Smooth muscle cell (in vitro differentiated cells): ENCODE results near the gene SLC25A13. TPM values are rescaled to one million over a fixed set of nuclear protein-coding genes. Genes with fewer than 3 reads are reported as not detected.

ENCODE experiments used
- DNase-seq: peaks from one replicate; lab custom pipeline; 2025; ENCODE audit not compliant: unreplicated experiment; lab: John Stamatoyannopoulos, UW
- H2AFZ ChIP-seq: fragments of 200-600 bp; sonication (generic); 2 replicates; pipeline ENCODE4 v1.6.0; 2016; ENCODE audit warnings: antibody characterized with exemption, low read depth, mild to moderate bottlenecking
- H3F3A ChIP-seq: fragments of 200-600 bp; sonication (generic); 2 replicates; pipeline ENCODE4 v1.6.0; 2017; ENCODE audit warnings: antibody characterized with exemption, low read depth
- H3K27ac ChIP-seq: fragments of 200-600 bp; sonication (generic); 2 replicates; pipeline ENCODE4 v1.5.1; 2016; ENCODE audit warnings: low read depth, mild to moderate bottlenecking
- H3K27me3 ChIP-seq: fragments of 200-600 bp; sonication (generic); 2 replicates; pipeline ENCODE4 v1.6.1; 2016; ENCODE audit warnings: low read depth, mild to moderate bottlenecking
- H3K36me3 ChIP-seq: fragments of 200-600 bp; sonication (generic); 2 replicates; pipeline ENCODE4 v1.5.1; 2016; ENCODE audit warnings: low read depth
- H3K4me1 ChIP-seq: fragments of 200-600 bp; sonication (generic); 2 replicates; pipeline ENCODE4 v1.5.1; 2016; ENCODE audit warnings: low read depth
- H3K4me2 ChIP-seq: fragments of 200-600 bp; sonication (generic); 2 replicates; pipeline ENCODE4 v1.6.0; 2016; ENCODE audit warnings: mild to moderate bottlenecking
- H3K4me3 ChIP-seq: fragments of 200-600 bp; sonication (generic); 2 replicates; pipeline ENCODE4 v1.5.1; 2016; ENCODE audit warnings: mild to moderate bottlenecking
- H3K79me2 ChIP-seq: fragments of 200-600 bp; sonication (generic); 2 replicates; pipeline ENCODE4 v1.6.0; 2016; ENCODE audit warnings: low read depth, mild to moderate bottlenecking
- H3K9ac ChIP-seq: fragments of 200-600 bp; sonication (generic); 2 replicates; pipeline ENCODE4 v1.6.0; 2016; ENCODE audit warnings: low read depth
- H3K9me3 ChIP-seq: fragments of 200-600 bp; sonication (generic); replicated peaks from 2 replicates; pipeline ENCODE4 v1.5.1; 2016; ENCODE audit warnings: low read depth
- H4K20me1 ChIP-seq: fragments of 200-600 bp; sonication (generic); 2 replicates; pipeline ENCODE4 v1.6.0; 2016; ENCODE audit warnings: low read depth
- WGBS: methylation state at CpG from one replicate; pipeline ENCODE4 v1.1.7; 2016; ENCODE audit warnings: low lambda C conversion rate; 5-methylcytosine and 5-hydroxymethylcytosine counted together
- polyA plus RNA-seq: library from polyadenylated mRNA; unstranded; fragments of >200 nt; fragmentation: Nextera tagmentation; extraction: Ambion mirVana; gene quantifications from 2 replicates; pipeline ENCODE4 v1.2.1, GENCODE V29; 2016
- total RNA-seq: library from RNA; depleted of rRNA; stranded (reverse); fragments of >200 nt; gene quantifications from 2 replicates; pipeline ENCODE4 v1.2.3, GENCODE V29; 2014
- TF ChIP-seq, protein P1 (sequence below): fragments of 200-600 bp; sonication (generic); IDR thresholded peaks from 2 replicates; pipeline ENCODE4 v1.5.1; 2017; ENCODE audit warnings: borderline replicate concordance, mild to moderate bottlenecking, antibody characterized with exemption; ENCODE audit not compliant: insufficient read depth, poor library complexity, severe bottlenecking

SLC25A13 gene
- total and polyA plus RNA-seq, 2 experiments from 2014 or later, result 28.0 to 48.2 TPM

DNA sequence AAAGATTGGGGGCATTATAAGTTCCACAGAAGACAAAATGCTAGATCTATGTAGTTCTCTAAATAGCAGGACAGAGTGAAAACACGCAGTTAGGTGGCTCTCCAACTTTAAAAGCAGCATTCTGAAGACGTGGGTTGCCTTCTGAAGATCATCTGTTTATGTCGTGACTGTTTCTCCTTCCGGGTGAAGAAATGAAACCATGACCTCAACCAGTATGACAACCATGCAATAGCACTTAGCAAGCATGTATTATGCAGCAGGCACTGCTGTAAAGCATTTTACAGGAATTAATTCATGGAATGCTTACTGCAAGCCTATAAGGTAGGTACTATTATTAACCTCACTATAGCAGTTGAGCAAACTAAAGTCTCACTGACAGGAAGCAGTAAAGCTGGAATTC is 125.2 kb downstream of the SLC25A13 start:
- Histone ChIP-seq H3K4me1 (peaks cover 6% of the 10 kb centered on the region), H3K79me2 (no peaks in the 10 kb centered on the region), H3K4me3 (no peak overlapping the region), H3K27ac (no peak overlapping the region), H2AFZ (no peak overlapping the region), H3F3A (peaks cover 5% of the 10 kb centered on the region), H3K4me2 (no peak overlapping the region), H3K27me3 (no peaks in the 10 kb centered on the region), H4K20me1 (no peaks in the 10 kb centered on the region), H3K36me3 (no peaks in the 10 kb centered on the region), H3K9ac (no peak overlapping the region), H3K9me3 (no peaks in the 10 kb centered on the region)
- WGBS, result 80% methylated on average over 4 of the region's 4 CpGs
- TF ChIP-seq, protein P1, sequence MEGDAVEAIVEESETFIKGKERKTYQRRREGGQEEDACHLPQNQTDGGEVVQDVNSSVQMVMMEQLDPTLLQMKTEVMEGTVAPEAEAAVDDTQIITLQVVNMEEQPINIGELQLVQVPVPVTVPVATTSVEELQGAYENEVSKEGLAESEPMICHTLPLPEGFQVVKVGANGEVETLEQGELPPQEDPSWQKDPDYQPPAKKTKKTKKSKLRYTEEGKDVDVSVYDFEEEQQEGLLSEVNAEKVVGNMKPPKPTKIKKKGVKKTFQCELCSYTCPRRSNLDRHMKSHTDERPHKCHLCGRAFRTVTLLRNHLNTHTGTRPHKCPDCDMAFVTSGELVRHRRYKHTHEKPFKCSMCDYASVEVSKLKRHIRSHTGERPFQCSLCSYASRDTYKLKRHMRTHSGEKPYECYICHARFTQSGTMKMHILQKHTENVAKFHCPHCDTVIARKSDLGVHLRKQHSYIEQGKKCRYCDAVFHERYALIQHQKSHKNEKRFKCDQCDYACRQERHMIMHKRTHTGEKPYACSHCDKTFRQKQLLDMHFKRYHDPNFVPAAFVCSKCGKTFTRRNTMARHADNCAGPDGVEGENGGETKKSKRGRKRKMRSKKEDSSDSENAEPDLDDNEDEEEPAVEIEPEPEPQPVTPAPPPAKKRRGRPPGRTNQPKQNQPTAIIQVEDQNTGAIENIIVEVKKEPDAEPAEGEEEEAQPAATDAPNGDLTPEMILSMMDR, result no peak
- DNase-seq, result no peak

DNA sequence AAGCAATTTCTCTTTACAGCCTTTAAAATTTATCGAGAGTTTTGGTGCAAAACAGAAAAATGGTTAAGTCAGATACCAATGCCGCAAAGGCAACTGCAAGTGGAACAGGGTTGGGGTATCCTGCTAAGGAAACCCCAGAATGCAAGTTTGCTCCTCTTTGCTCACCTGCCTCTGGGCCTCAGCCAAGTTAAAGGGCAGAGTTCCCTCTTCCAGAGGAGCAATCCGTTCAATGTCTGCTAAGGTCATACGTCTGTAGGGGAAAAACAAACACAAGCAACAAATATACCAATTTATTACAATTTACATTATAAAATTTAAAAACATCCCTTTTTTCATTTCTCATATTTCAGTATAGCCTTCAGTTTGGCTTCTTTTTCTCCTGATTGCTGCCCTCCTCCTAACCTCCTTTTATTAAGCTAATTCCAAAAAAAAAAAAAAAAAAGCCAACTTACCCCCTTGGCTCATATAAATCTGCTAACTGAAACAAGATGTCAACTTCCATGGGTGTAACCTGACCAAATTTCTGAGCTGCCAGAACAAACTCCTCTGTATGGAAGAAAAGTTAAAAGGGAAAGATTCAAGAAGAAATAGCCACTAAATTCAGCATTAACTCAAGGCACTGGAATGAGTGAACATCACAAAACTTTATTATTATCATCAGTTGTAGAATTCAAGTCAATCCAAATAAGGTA is 132.6 kb downstream of the SLC25A13 start:
- Histone ChIP-seq H3K27me3 (no peaks in the 10 kb centered on the region), H2AFZ (no peak overlapping the region), H3K4me3 (no peak overlapping the region), H3K27ac (peak overlapping the region; percentile 51), H3K36me3 (no peaks in the 10 kb centered on the region), H3K4me1 (peaks cover 9% of the 10 kb centered on the region), H3F3A (peaks cover 13% of the 10 kb centered on the region), H3K79me2 (no peaks in the 10 kb centered on the region), H3K9ac (no peak overlapping the region), H3K9me3 (no peaks in the 10 kb centered on the region), H4K20me1 (no peaks in the 10 kb centered on the region), H3K4me2 (peak overlapping the region; percentile 82)
- DNase-seq, result no peak
- TF ChIP-seq, protein P1, result no peak
- WGBS, result 55% methylated on average over 4 of the region's 4 CpGs

DNA sequence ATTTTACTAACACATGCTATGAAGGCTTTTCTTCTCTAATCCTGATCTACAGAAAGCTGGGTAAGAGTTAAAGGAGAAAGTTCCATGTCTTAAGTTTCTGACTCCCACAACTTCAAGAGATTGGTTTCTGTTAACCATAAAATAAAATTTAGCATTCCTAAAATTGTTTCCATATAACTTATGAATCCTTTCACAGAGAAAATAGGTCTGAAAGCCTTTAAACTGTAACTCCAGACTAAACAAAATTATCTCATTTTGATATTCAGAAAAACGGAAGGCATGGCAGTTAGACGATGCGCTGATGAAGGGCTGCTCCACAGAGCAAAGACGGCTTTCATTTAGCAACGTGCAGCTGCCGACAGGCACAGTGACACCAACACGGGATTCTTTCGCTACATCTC is 133.3 kb downstream of the SLC25A13 start:
- WGBS, result 8% methylated on average over 8 of the region's 8 CpGs
- no peak overlapping the region for H3K9ac ChIP-seq
- TF ChIP-seq, protein P1, result no peak
- H3K4me3 ChIP-seq, result peak overlapping the region; percentile 21
- H3K4me1 ChIP-seq, result peaks cover 9% of the 10 kb centered on the region
- H3K79me2 ChIP-seq, result no peaks in the 10 kb centered on the region
- H2AFZ ChIP-seq, result no peak overlapping the region
- H3F3A ChIP-seq, result peaks cover 13% of the 10 kb centered on the region
- no peaks in the 10 kb centered on the region for H3K27me3 ChIP-seq
- no peaks in the 10 kb centered on the region for H3K9me3 ChIP-seq
- peak overlapping the region; percentile 51 for H3K27ac ChIP-seq
- DNase-seq, result no peak
- H3K36me3 ChIP-seq, result no peaks in the 10 kb centered on the region
- H3K4me2 ChIP-seq, result peak overlapping the region; percentile 82
- no peaks in the 10 kb centered on the region for H4K20me1 ChIP-seq

DNA sequence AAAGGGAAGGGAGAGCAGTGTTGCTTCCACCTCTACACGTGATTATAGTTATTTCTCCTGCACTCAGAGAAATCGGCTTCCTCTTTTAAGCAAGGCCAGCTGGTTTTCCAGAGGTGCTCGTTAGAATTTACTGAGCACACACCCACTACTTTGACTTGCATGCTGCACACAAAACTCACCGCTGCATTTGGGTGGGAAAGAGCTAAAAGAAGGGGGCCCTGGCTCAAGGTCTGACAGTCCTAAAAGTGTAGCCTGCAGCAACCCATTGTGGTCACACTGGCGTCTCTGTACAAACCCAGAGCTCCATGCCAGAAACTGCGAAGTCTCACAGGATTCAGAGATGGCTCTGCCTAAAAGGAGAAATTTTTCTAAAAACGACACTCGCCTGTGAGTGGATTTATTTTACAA is 133.7 kb downstream of the SLC25A13 start:
- no peak for DNase-seq
- Histone ChIP-seq H4K20me1 (no peaks in the 10 kb centered on the region), H3K27me3 (no peaks in the 10 kb centered on the region), H3K27ac (peak overlapping the region; percentile 51), H3K4me2 (peak overlapping the region; percentile 82), H3K4me1 (peaks cover 9% of the 10 kb centered on the region), H3K9me3 (no peaks in the 10 kb centered on the region), H2AFZ (no peak overlapping the region), H3K36me3 (no peaks in the 10 kb centered on the region), H3K79me2 (no peaks in the 10 kb centered on the region), H3F3A (peaks cover 13% of the 10 kb centered on the region), H3K9ac (no peak overlapping the region), H3K4me3 (peak overlapping the region; percentile 21)
- WGBS, result 7% methylated on average over 8 of the region's 8 CpGs
- TF ChIP-seq, protein P1, result no peak
